Loucy (cell line): ENCODE data around the gene RAET1E.
"Not testable (repeated sequence)": the region's sequence is repeated elsewhere in the genome, so short reads cannot be mapped to it uniquely, and the experiment has no call there.

Experiments used
- H2AFZ ChIP-seq: fragments of 200-600 bp; sonication (generic); 2 replicates; pipeline ENCODE4 v1.6.0; 2016; ENCODE audit warnings: antibody characterized with exemption, mild to moderate bottlenecking, low read length, moderate library complexity
- H3F3A ChIP-seq: fragments of 200-600 bp; 2 replicates; pipeline ENCODE4 v1.6.0; 2016; ENCODE audit warnings: antibody characterized with exemption, low read depth, mild to moderate bottlenecking
- H3K27me3 ChIP-seq: fragments of 200-600 bp; sonication (generic); 2 replicates; pipeline ENCODE4 v1.6.1; 2014; ENCODE audit warnings: low read length, mild to moderate bottlenecking; ENCODE audit not compliant: insufficient read depth, poor library complexity, severe bottlenecking
- H3K36me3 ChIP-seq: fragments of 200-600 bp; sonication (generic); 2 replicates; pipeline ENCODE4 v1.6.1; 2016; ENCODE audit warnings: low read length; ENCODE audit not compliant: insufficient read depth
- H3K4me1 ChIP-seq: fragments of 200-600 bp; sonication (generic); 2 replicates; pipeline ENCODE4 v1.5.1; 2014; ENCODE audit warnings: low read length, mild to moderate bottlenecking; ENCODE audit not compliant: insufficient read depth, poor library complexity, severe bottlenecking
- H3K4me2 ChIP-seq: fragments of 200-600 bp; sonication (generic); 2 replicates; pipeline ENCODE4 v1.6.0; 2014; ENCODE audit warnings: antibody characterized with exemption, low read length, low read depth, mild to moderate bottlenecking; ENCODE audit not compliant: poor library complexity, severe bottlenecking
- H3K4me3 ChIP-seq: fragments of 200-600 bp; sonication (generic); 2 replicates; pipeline ENCODE4 v1.5.1; 2014; ENCODE audit warnings: low read length, mild to moderate bottlenecking, mixed read lengths; ENCODE audit not compliant: poor library complexity, severe bottlenecking
- H3K79me2 ChIP-seq: fragments of 200-600 bp; sonication (generic); 2 replicates; pipeline ENCODE4 v1.6.1; 2014; ENCODE audit warnings: low read length; ENCODE audit not compliant: insufficient read depth
- H3K9ac ChIP-seq: fragments of 200-600 bp; sonication (generic); 2 replicates; pipeline ENCODE4 v1.6.0; 2014; ENCODE audit warnings: mild to moderate bottlenecking, low read depth, low read length, moderate library complexity; ENCODE audit not compliant: poor library complexity, severe bottlenecking
- H3K9me2 ChIP-seq: fragments of 200-600 bp; sonication (generic); replicated peaks from 2 replicates; pipeline ENCODE4 v1.6.1; 2016; ENCODE audit warnings: low read depth, low read length, mixed read lengths
- H3K9me3 ChIP-seq: fragments of 200-600 bp; sonication (generic); 2 replicates; pipeline ENCODE4 v1.6.1; 2014; ENCODE audit warnings: mild to moderate bottlenecking, antibody characterized with exemption, low read length, low read depth; ENCODE audit not compliant: insufficient read depth
- H4K20me1 ChIP-seq: fragments of 200-600 bp; sonication (generic); 2 replicates; pipeline ENCODE4 v1.6.0; 2014; ENCODE audit warnings: antibody characterized with exemption, low read length, mild to moderate bottlenecking; ENCODE audit not compliant: insufficient read depth, poor library complexity, severe bottlenecking
- EZH2phosphoT487 ChIP-seq: fragments of 200-600 bp; IDR thresholded peaks from 2 replicates; pipeline ENCODE4 v1.6.1; 2018; ENCODE audit warnings: antibody characterized with exemption, mild to moderate bottlenecking, moderate library complexity, borderline replicate concordance
- TF ChIP-seq, protein P1 (sequence below): fragments of 200-600 bp; sonication (generic); conservative IDR thresholded peaks from 2 replicates; pipeline ENCODE4 v1.5.1; 2014; ENCODE audit warnings: mild to moderate bottlenecking, antibody characterized with exemption, low read length

Gene RAET1E

GRCh38 chr6:149854532-149854931, 43.4 kb downstream of the RAET1E start:
- peaks cover 27% of the 10 kb centered on the region for H3K4me1 ChIP-seq
- H3K9me3 ChIP-seq, result no peaks in the 10 kb centered on the region
- no peak overlapping the region for H3K9ac ChIP-seq
- TF ChIP-seq, protein P1, sequence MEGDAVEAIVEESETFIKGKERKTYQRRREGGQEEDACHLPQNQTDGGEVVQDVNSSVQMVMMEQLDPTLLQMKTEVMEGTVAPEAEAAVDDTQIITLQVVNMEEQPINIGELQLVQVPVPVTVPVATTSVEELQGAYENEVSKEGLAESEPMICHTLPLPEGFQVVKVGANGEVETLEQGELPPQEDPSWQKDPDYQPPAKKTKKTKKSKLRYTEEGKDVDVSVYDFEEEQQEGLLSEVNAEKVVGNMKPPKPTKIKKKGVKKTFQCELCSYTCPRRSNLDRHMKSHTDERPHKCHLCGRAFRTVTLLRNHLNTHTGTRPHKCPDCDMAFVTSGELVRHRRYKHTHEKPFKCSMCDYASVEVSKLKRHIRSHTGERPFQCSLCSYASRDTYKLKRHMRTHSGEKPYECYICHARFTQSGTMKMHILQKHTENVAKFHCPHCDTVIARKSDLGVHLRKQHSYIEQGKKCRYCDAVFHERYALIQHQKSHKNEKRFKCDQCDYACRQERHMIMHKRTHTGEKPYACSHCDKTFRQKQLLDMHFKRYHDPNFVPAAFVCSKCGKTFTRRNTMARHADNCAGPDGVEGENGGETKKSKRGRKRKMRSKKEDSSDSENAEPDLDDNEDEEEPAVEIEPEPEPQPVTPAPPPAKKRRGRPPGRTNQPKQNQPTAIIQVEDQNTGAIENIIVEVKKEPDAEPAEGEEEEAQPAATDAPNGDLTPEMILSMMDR, result no peak
- TF ChIP-seq EZH2phosphoT487, result no peak
- H3F3A ChIP-seq, result no peaks in the 10 kb centered on the region
- no peaks in the 10 kb centered on the region for H3K9me2 ChIP-seq
- no peaks in the 10 kb centered on the region for H3K79me2 ChIP-seq
- H3K4me3 ChIP-seq, result no peak overlapping the region
- H4K20me1 ChIP-seq, result no peaks in the 10 kb centered on the region
- H3K4me2 ChIP-seq, result no peak overlapping the region
- no peak overlapping the region for H2AFZ ChIP-seq
- H3K36me3 ChIP-seq, result no peaks in the 10 kb centered on the region
- no peaks in the 10 kb centered on the region for H3K27me3 ChIP-seq

DNA sequence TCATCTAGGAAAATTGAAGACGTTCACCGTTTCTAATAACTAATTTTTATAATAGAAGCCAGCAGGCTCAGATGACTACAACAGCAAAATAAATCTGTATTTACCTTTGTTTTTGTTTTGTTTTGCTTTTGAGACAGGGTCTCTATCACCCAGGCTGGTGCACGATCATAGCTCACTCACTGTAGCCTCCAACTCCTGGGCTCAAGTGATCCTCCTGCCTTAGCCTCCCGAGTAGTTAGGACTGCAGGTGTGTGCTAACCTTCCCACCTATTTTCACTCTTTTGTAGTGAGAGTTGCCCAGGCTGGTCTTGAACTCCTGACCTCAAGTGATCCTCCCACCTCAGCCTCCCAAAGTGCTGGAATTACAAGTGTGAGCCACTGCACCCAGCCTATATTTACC, 43.9 kb downstream of the RAET1E start:
- H2AFZ ChIP-seq, H3K9me3 ChIP-seq, H3K9me2 ChIP-seq, H3K36me3 ChIP-seq, H4K20me1 ChIP-seq, H3K79me2 ChIP-seq, H3K4me3 ChIP-seq, H3F3A ChIP-seq, H3K27me3 ChIP-seq, H3K9ac ChIP-seq, H3K4me2 ChIP-seq: not testable (repeated sequence)
- H3K4me1 ChIP-seq, result peaks cover 27% of the 10 kb centered on the region

DNA sequence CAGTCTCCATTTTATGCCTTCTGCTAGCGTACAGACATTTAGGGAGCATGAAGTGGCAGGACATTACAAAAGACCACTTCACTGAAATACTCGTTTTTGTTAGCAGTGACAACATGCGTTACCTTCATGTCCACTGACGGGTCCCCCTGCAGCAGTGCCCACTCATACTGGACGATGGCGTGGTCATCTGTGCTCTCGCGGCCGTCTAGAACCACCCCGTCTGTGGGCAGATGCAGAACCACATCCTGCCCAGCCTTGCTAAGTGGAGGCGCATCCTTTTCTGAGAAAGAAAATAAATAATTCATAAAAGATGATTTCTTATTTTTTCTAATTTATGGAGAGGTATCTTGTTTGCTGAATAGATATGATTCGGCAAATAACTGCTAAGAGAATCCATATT, 45.0 kb downstream of the RAET1E start:
- H3K4me3 ChIP-seq, result no peak overlapping the region
- H3K9me2 ChIP-seq, result no peaks in the 10 kb centered on the region
- H3F3A ChIP-seq, result no peaks in the 10 kb centered on the region
- H3K9ac ChIP-seq, result no peak overlapping the region
- no peak for TF ChIP-seq EZH2phosphoT487
- TF ChIP-seq, protein P1, result no peak
- H3K36me3 ChIP-seq, result no peaks in the 10 kb centered on the region
- H3K27me3 ChIP-seq, result no peaks in the 10 kb centered on the region
- H3K9me3 ChIP-seq, result no peaks in the 10 kb centered on the region
- no peak overlapping the region for H2AFZ ChIP-seq
- H3K4me1 ChIP-seq, result peaks cover 30% of the 10 kb centered on the region
- no peak overlapping the region for H3K4me2 ChIP-seq
- H4K20me1 ChIP-seq, result no peaks in the 10 kb centered on the region
- H3K79me2 ChIP-seq, result no peaks in the 10 kb centered on the region

DNA sequence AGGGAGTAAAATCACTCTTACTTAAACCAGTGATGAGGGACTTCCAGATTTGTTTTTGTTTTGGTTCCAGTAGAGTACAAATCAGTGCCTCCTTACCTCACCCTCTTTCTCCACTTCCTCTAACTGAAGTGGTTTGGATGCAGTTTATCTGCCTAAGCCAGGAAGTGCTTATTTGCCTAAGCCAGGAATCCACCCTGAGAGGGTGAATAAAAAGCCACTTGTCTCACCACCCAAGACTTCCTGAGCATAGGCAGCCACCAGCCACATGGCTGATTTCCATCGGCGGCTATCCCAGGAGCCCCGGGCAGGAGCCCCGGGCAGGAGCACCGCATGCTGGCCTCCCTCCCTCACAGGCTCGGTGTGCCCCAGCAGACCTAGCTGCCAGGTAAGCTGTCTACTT, 45.7 kb downstream of the RAET1E start:
- Histone ChIP-seq H3K4me1 (peaks cover 36% of the 10 kb centered on the region), H3K4me2 (no peak overlapping the region), H2AFZ (no peak overlapping the region)

More for the DNA sequence above, 45.7 kb downstream of the RAET1E start:
- Histone ChIP-seq H3K36me3 (no peaks in the 10 kb centered on the region), H3K9ac (no peak overlapping the region), H3K79me2 (no peaks in the 10 kb centered on the region), H3K9me2 (no peaks in the 10 kb centered on the region), H3K4me3 (no peak overlapping the region), H3F3A (no peaks in the 10 kb centered on the region), H4K20me1 (no peaks in the 10 kb centered on the region), H3K9me3 (no peaks in the 10 kb centered on the region), H3K27me3 (no peaks in the 10 kb centered on the region)
- TF ChIP-seq, protein P1, result no peak
- no peak for TF ChIP-seq EZH2phosphoT487
